HEK293T (cell line): ENCODE results near the gene INPP4B.

Experiments
- FOXK2 ChIP-seq: fragments of 450-650 bp; IDR thresholded peaks from 2 replicates; pipeline ENCODE4 v1.6.1; 2016; ENCODE audit warnings: mild to moderate bottlenecking
- TARDBP ChIP-seq: fragments of 450-650 bp; IDR thresholded peaks from 2 replicates; pipeline ENCODE4 v1.6.1; 2016

GRCh38 chr4:142512161-142512560 lies 333.9 kb downstream of the INPP4B start:
- no peak for TF ChIP-seq FOXK2
- TF ChIP-seq TARDBP, result no peak
